GM21528 (cell line): ENCODE data around the gene GPAM.
"Not testable (repeated sequence)": the region's sequence is repeated elsewhere in the genome, so short reads cannot be mapped to it uniquely, and the experiment has no call there.

ENCODE experiments used
- ATAC-seq: cut with Tn5 transposase; IDR thresholded peaks from one replicate; pipeline ENCODE4 v1.9.1; 2021; ENCODE audit warnings: mild to moderate bottlenecking, moderate library complexity; ENCODE audit not compliant: unreplicated experiment, low FRiP score

GPAM gene

DNA sequence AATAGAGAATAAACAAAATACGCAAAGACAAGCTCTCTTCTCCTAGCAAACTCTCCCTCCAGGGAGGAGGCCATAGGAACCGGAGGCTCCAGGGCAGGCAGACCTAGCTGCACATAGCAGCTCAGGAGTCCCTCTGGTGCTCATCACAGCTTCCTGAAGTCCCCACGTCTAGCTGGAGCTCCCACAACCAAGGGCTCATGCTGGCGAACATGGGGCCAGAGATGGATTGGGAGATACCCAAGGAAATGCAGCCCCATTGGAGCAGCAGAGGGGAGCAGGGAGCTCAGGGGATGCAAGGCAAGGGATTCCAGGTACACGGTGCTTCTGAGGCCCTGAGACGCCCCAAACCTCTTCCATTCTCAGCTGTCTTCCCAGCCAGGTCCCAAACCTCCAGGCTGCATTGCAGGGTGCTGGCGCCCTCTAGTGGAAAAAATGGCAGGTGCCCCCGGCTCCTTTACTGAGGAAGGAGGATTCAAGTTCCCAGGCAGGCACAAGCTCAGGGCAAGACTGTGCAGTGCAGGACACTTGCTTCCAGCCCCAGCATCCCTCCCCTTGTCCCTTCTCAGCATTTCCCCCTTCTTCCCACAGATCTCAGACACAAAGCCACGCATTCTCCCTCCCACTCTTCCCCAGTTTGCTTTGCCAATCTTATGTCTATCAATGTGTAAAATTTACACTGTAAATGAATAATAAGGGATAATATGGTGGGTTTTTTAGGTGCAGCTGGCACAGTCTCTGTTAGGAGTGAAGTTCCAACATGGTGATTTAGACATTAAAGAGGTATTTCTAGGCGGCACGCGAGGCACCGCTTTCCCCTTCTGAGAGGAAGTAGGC is 46.2 kb downstream of the GPAM start:
- ATAC-seq, result peak; percentile 48

DNA sequence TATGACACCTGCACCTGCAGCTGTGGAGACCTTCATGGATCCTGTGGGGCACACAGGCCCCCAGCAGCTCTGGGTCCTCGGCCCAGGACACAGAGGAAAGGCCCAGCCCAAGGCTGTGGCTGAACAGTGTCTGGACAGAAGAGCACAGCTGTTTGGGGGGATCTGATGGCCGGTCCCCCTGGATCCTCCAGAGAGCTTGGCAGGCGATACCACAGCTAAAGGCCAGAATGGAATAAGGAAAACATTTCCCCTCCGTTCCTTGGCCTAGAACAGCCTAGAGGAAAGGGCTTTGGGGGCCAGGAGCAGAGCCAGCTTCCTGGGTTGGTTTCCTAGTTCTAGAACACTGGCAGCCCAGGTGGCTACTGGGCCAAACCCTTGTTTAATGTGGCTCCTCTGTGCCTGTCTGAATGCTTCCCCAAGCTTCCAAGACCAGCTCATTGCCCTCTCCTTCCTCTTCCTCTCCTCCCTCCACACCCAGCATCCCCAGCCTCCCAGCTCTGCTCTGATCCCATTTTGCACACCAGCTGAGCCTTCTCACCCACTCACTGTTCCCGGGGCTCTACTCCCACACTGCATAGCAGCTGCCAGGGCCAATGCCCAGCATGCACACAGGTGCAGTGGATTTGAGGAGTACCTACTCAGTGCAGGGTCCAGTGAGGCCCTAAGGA is 46.9 kb downstream of the GPAM start:
- ATAC-seq, result no peak

DNA sequence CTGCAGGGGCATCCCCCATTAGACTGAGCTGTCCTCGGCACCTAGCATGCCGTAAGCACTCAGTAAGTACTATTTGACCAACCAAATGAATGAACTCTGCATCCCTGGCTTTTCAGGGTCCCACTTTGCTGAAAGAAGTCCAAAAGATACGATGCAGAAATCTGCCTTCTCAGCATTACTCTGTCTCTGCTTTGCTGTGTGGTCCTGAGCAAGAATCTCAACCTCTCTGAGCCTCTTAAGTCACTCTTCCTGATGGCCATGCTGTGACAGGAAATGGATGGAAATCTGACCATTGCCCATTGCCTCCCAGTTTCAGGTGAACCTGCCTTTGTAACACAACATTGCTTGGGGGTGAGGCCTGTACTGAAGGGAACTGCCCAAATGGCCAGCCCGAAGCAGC is 48.0 kb downstream of the GPAM start:
- no peak for ATAC-seq

DNA sequence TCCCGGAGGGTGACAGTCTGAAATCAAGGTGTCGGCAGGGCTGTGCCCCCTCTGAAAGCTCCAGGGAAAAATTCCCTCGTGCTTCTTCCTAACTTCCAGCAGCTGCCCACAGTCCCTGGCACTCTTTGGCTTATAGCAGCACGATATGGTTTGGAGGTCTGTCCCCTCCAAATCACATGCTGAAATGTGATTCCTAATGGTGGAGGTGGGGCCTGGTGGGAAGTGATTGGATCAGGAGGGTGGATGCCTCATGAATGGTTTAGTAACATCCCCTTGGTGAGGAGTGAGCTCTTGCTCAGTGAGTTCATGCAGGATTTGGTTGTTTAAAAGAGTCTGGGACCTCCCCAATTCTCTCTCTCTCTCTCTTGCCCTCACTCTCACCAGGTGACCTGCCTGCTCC is 51.1 kb downstream of the GPAM start:
- ATAC-seq, result no peak

DNA sequence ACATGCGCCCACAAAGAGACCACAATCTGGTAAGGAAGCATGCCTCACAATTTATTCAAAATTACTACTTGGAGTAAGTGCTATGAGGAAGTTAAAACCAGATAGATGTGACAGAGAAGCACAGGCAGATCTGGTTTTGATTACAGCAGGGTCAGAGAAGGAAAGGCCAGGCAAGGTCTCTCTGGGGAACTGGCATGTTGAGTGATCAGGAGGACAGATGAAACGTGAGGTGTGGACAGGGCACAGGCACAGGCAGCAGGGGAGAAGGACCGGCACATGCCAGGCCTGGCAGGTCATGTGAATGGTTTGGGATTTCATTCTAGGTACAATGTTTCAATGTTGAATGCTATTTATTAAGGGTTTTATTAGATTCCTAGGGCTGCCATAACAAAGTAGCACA is 51.6 kb downstream of the GPAM start:
- no peak for ATAC-seq

DNA sequence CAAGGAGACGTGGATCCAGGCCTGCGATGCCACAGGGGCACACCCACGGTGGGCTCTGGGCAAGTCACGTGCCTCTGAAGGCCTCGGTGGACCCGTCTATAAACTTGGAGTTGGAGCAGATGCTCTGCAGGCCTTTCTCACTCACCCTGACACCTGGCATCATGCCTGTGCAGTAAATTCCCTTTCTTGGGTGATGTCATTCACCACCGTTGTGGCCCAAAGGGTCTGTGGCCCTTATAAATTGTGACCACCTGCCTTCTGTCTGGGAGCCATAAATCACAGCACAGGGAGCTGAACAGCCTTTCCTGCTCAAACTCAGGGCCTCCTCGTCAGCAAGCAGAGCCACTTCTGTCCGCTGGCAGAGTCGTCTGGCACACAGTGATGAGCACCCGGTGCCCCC is 52.2 kb downstream of the GPAM start:
- ATAC-seq, result no peak

DNA sequence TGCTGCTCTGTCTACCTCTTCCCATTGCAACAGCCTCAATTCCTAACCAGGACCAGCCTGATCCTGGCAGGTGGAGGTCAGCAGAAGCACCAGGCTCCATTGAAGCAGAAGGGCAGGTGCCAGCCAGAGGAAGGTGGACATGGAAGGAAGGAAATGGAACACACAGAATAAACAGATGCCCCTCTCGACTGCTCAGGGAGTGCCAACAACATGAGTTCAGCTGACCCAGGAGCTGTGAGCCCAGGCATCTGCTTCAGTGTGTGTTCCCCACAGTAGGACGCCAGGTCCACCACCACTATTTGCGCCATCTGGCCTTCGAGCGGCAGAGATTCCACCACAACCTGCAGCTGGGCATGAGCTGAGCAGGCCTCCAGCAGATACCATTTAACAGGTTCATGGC is 56.7 kb downstream of the GPAM start:
- no peak for ATAC-seq

DNA sequence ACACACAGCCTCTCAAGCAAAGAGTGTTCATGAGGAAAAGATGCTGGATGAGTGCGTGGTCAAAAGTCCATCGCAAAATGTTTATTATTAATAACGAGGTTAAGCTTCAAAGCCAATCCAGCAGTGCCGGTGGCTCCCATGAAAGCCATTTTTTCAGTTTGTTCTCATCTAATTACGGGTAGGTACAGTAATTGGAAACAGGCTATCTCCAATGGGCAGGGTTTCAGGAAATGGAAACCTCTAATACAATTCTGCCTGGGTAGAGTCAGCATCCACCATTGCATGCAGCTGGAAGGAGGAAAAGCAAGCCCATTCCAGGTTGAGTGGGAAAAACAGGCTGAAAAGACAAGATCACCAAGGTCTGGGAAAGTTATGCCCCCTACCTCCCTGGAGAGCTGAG is 57.4 kb downstream of the GPAM start:
- no peak for ATAC-seq

DNA sequence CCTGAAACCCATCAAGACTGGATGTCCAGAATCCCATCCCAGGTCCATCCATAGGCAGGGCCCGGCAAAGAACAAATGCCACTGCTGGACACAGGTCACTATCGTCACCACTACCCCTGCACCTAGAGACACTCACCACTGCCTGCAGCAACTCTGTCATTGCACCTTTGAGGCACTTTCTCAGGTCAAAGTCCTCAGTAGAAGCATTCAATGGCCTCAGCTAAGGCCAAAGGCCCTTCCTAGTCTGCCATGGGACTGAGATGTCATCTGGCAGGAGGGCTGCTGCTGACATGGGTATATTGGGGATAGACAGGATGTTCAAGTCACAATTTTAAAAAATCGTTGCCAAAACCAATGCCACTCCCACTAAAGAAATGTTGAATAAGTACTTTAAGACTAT is 58.7 kb downstream of the GPAM start:
- ATAC-seq, result no peak

DNA sequence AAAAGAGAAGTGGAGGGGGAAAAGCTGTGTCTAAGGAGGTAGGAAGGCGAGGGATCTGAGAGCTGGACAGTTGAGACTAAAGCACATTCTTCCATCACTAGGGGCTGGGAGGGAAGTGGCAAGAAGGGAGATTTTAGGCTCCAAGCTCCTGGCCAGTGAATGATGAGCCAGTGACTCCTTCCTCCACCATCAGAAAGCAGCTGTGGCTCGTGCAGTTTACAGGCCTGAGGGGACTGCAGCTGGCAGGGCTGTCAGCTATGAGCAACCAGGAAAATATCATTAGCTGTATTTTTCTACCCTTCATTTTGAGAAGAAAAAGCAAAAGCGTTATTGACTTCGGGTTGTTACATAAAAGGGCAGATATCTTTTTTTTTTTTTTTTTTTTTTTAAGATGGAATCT is 60.7 kb downstream of the GPAM start:
- no peak for ATAC-seq

DNA sequence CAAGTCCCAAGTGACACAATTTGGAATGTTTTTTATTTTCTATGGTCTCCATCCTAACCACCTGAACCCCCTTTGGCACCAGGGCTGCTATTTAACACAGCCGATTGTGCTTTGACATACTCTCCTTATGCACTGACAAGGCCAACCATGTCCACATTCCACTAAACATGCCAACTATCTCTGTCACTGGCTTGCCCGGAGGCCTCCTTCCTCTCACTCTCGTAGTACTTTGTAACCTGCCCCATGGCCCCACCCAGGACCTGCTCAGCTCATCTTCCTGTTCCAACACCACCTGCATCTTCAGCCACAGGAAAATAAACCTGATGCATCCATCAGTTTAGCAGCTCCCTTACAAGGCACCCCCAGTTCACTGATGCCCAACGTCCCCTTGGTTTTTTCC is 63.1 kb downstream of the GPAM start:
- ATAC-seq, result no peak

DNA sequence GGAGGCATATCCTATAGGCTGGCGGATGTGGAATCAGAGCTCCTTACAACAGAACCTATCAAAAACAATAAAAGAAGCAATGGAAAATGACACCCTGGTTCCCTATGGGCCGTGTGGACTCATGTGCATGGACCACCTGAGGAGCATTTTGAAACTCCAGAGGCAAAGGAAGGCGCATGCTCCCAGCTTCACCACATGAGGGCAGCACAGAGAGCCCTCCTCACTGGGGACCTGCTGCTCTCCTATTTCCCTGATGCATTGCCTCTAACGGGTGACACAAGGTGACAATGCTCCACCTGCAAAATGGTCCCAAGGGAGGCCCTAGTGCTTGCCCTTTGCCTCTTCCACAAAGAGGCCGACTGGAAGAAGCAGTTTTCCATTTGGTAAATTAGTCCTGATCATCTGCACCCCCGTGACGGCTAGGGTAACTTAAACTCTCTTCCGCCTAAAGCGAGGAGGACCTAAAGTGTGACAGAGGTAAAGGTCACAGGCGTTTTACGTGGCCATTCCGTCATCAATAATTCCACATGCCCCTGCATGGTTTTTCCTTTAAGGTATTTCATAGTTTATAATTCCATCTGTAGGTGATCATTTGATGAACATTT is 67.7 kb downstream of the GPAM start:
- ATAC-seq, result peak; percentile 87

DNA sequence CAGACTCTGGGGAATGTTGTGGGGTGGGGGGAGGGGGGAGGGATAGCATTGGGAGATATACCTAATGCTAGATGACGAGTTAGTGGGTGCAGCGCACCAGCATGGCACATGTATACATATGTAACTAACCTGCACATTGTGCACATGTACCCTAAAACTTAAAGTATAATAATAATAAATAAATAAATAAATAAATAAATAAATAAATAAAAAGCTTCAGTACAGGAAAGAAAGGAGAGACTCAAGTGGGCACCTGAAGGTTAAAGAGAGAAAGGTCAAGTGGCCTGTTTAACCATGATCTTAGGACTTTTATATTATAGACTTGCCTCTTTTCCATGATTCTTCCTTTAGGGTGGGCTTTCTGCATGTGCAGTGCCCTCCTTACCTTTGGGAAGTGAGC is 73.8 kb downstream of the GPAM start:
- ATAC-seq, result not testable (repeated sequence)
